ENCODE data around the gene FAM163B. TPM values are rescaled to one million over a fixed set of nuclear protein-coding genes. Genes with fewer than 3 reads are reported as not detected.

The FAM163B gene
- total and polyA plus RNA-seq, 2 experiments from 2014 or later: 0.60 to 1.3 TPM

DNA sequence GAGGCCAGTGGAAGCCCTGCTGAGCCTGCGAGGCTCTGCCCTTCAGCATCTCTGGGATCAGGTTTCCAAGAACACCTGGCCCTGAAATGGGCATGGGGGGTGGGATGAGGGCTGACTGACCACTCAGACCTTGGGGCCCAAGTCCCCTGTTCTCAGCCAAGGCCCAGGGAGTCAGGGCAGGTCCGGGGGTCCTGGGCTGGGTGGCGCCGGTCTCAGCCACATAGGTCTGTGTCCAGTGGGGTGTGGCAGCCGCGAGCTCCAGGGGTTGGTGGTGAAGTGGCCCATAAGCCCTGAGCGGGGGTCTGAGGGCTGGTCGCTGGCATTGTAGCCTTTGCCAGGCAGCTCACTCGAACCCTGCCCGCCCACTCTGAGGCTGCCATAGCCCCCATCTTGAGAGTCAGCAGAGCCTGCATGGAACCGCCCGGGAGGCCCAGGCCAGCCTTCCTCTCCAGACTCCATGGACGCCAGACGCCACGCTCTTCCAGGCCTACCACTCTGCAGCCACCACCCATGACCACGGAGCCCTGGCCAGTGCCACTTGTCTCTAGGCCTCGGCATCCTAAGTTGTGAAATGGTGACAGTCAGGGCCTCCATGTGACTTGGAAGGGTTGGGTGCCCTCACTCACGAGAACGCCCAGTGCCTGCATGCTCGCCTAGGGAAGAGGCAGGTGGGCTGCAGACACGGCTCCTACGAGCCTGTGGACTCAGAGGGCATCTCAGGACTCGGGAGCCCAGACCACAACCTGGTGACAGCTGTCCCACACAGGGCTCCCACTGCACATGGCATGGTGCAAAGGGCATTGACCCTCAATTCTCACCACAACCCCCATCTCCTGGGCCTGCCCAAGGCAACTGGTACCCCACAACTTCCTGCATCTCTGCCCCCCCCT, 20.3 kb upstream of the FAM163B start:
- H3K9me3 Mint-ChIP-seq: peaks cover 19% of the 10 kb centered on the region
- H3K27me3 ChIP-seq (ENCODE audit: insufficient read depth): no peaks in the 10 kb centered on the region
- H3K36me3 Mint-ChIP-seq (ENCODE audit: low read depth): no peaks in the 10 kb centered on the region; the same call in 2 of the 3 replicates

More for the DNA sequence above, 20.3 kb upstream of the FAM163B start:
- H3K4me2 ChIP-seq: no peak overlapping the region
- H4K20me1 ChIP-seq (replicated peaks; ENCODE audit: insufficient read depth): no peaks in the 10 kb centered on the region
- no peaks in the 10 kb centered on the region for H3K36me3 ChIP-seq (ENCODE audit: insufficient read depth)
- Mint-ChIP-seq H3K27ac (no peak overlapping the region), H3K4me3 (no peak overlapping the region), H3K27me3 (ENCODE audit: insufficient read depth, low read depth, poor library complexity) (peaks cover 19% of the 10 kb centered on the region), H3K4me1 (peaks cover 20% of the 10 kb centered on the region)
- TF ChIP-seq CREB1 (CRISPR knock-in tag; IDR thresholded peaks at IDR 0.05; ENCODE audit: low read depth): no peak
- TF ChIP-seq ZNF114 (CRISPR knock-in tag; IDR thresholded peaks at IDR 0.05): no peak
- TF ChIP-seq, protein P1, sequence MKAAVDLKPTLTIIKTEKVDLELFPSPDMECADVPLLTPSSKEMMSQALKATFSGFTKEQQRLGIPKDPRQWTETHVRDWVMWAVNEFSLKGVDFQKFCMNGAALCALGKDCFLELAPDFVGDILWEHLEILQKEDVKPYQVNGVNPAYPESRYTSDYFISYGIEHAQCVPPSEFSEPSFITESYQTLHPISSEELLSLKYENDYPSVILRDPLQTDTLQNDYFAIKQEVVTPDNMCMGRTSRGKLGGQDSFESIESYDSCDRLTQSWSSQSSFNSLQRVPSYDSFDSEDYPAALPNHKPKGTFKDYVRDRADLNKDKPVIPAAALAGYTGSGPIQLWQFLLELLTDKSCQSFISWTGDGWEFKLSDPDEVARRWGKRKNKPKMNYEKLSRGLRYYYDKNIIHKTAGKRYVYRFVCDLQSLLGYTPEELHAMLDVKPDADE (IDR thresholded peaks at IDR 0.05): no peak
- TF ChIP-seq CTCF (conservative IDR thresholded peaks at IDR 0.05; ENCODE audit: low read depth in 2 of 2): no peak
- no peak for TF ChIP-seq REST (IDR thresholded peaks at IDR 0.05; ENCODE audit: unreplicated experiment)
- no peak for TF ChIP-seq STAT1 (IDR thresholded peaks at IDR 0.05; ENCODE audit: unreplicated experiment)
- no peak for TF ChIP-seq NANOG (IDR thresholded peaks at IDR 0.05; ENCODE audit: borderline replicate concordance)
- TF ChIP-seq ZNF462 (CRISPR knock-in tag; IDR thresholded peaks at IDR 0.05): no peak
- TF ChIP-seq JUNB (IDR thresholded peaks at IDR 0.05; ENCODE audit: unreplicated experiment): no peak
- no peak for TF ChIP-seq EZH2phosphoT487 (IDR thresholded peaks at IDR 0.05; ENCODE audit: unreplicated experiment)
- no peaks in the 10 kb centered on the region for H3K9me2 ChIP-seq (ENCODE audit: insufficient read depth)
- no peaks in the 10 kb centered on the region for H3K79me2 ChIP-seq (replicated peaks; ENCODE audit: insufficient read depth)
- no peak for DNase-seq (ENCODE audit: low spot score)
- H3K4me1 ChIP-seq (ENCODE audit: insufficient read depth): peaks cover 8% of the 10 kb centered on the region; the same call in 1 of the 2 replicates
- H3K4me3 ChIP-seq: no peak overlapping the region
- no peak overlapping the region for H3K27ac ChIP-seq (ENCODE audit: low read depth)
- ATAC-seq: no peak
- no peak overlapping the region for H2AFZ ChIP-seq
- no peaks in the 10 kb centered on the region for H3F3A ChIP-seq (replicated peaks; ENCODE audit: low read depth)
